Suprapubic skin (tissue), 3 donors: Measurements from ENCODE around the gene CUBN.

Experiments used
- CTCF ChIP-seq, 2 donors: fragments of 200-600 bp in 1 of 2; fragments of 450-650 bp in 1 of 2; sonication (generic) in 1 of 2; IDR thresholded peaks; one replicate each; pipeline ENCODE4 v1.5.1; 2016 to 2019; ENCODE audit warnings: antibody characterized with exemption in 2 of 2, mild to moderate bottlenecking in 1 of 2, moderate library complexity in 1 of 2
- POLR2A ChIP-seq, 2 donors: fragments of 450-650 bp; IDR thresholded peaks; one replicate each; pipeline ENCODE4 v1.6.1; 2017; ENCODE audit warnings: antibody characterized with exemption in 2 of 2, mild to moderate bottlenecking in 2 of 2, moderate library complexity in 2 of 2

GRCh38 chr10:16867990-16868389, 261.6 kb downstream of the CUBN start:
- TF ChIP-seq CTCF (IDR thresholded peaks at IDR 0.05) (no peak), POLR2A (IDR thresholded peaks at IDR 0.05) (no peak)
